SU-DHL-6 (cell line): Measurements from ENCODE around the gene CACNA1C.

Experiments used
- H2AFZ ChIP-seq: fragments of 200-600 bp; sonication (generic); 2 replicates; pipeline ENCODE4 v1.6.1; 2014; ENCODE audit warnings: low read depth, mild to moderate bottlenecking, moderate library complexity, mixed read lengths, antibody characterized with exemption, low read length; ENCODE audit not compliant: severe bottlenecking
- H3F3A ChIP-seq: fragments of 200-600 bp; shearing (Covaris generic); 2 replicates; pipeline ENCODE4 v1.6.0; 2016; ENCODE audit warnings: antibody characterized with exemption, mild to moderate bottlenecking; ENCODE audit not compliant: insufficient read depth
- H3K27ac ChIP-seq: fragments of 200-600 bp; sonication (generic); 2 replicates; pipeline ENCODE4 v1.5.1; 2016; ENCODE audit warnings: low read depth, mild to moderate bottlenecking, low read length, moderate library complexity, mixed read lengths
- H3K27me3 ChIP-seq: fragments of 200-600 bp; sonication (generic), shearing (Covaris generic); 2 replicates; pipeline ENCODE4 v1.6.0; 2014; ENCODE audit warnings: mild to moderate bottlenecking, low read length
- H3K36me3 ChIP-seq: fragments of 200-600 bp; sonication (generic); 2 replicates; pipeline ENCODE4 v1.6.1; 2014; ENCODE audit warnings: mild to moderate bottlenecking, low read length, mixed read lengths
- H3K4me2 ChIP-seq: fragments of 300-600, 200-600 bp; shearing (Covaris generic), sonication (generic); 2 replicates; pipeline ENCODE4 v1.6.0; 2014; ENCODE audit warnings: low read length, low read depth, mild to moderate bottlenecking; ENCODE audit not compliant: poor library complexity, severe bottlenecking
- H3K4me3 ChIP-seq: fragments of 200-600 bp; sonication (generic); 2 replicates; pipeline ENCODE4 v1.5.1; 2014; ENCODE audit warnings: antibody characterized with exemption, low read length, mild to moderate bottlenecking, mixed read lengths; ENCODE audit not compliant: insufficient read depth, poor library complexity, severe bottlenecking
- H3K79me2 ChIP-seq: fragments of 200-600 bp; sonication (generic); 2 replicates; pipeline ENCODE4 v1.6.1; 2014; ENCODE audit warnings: mild to moderate bottlenecking, low read length, moderate library complexity; ENCODE audit not compliant: insufficient read depth
- H3K9ac ChIP-seq: fragments of 200-600 bp; sonication (generic); 2 replicates; pipeline ENCODE4 v1.7.0; 2014; ENCODE audit warnings: mild to moderate bottlenecking, low read length
- H3K9me2 ChIP-seq: fragments of 200-600 bp; sonication (generic); replicated peaks from 2 replicates; pipeline ENCODE4 v1.6.1; 2014; ENCODE audit warnings: low read length; ENCODE audit not compliant: insufficient read depth
- H3K9me3 ChIP-seq: fragments of 200-600 bp; sonication (generic); 2 replicates; pipeline ENCODE4 v1.6.1; 2014; ENCODE audit warnings: low read length, mixed read lengths; ENCODE audit not compliant: insufficient read depth
- H4K20me1 ChIP-seq: fragments of 200-600 bp; sonication (generic); 2 replicates; pipeline ENCODE4 v1.6.1; 2014; ENCODE audit warnings: low read depth, mild to moderate bottlenecking, antibody characterized with exemption, low read length, moderate library complexity, mixed read lengths
- CTCF ChIP-seq: fragments of 200-600 bp; sonication (generic); IDR thresholded peaks from one replicate; pipeline ENCODE4 v1.5.1; 2017; ENCODE audit warnings: antibody characterized with exemption, mild to moderate bottlenecking, low read length, moderate library complexity; ENCODE audit not compliant: insufficient read depth, poor library complexity, severe bottlenecking
- EZH2phosphoT487 ChIP-seq: fragments of 200-600 bp; sonication (generic), shearing (Covaris generic); conservative IDR thresholded peaks from 2 replicates; pipeline ENCODE4 v1.6.1; 2018; ENCODE audit warnings: mild to moderate bottlenecking, antibody characterized with exemption, low read length, moderate library complexity, mixed read lengths

The CACNA1C gene

GRCh38 chr12:2606186-2606910 lies 553.6 kb downstream of the CACNA1C start:
- no peaks in the 10 kb centered on the region for H3K27me3 ChIP-seq
- H3K27ac ChIP-seq = no peak overlapping the region
- H3K4me2 ChIP-seq = no peak overlapping the region
- no peaks in the 10 kb centered on the region for H3F3A ChIP-seq
- H3K9me2 ChIP-seq = no peaks in the 10 kb centered on the region
- H2AFZ ChIP-seq = no peak overlapping the region
- H3K36me3 ChIP-seq = no peaks in the 10 kb centered on the region
- no peaks in the 10 kb centered on the region for H4K20me1 ChIP-seq
- no peaks in the 10 kb centered on the region for H3K79me2 ChIP-seq
- no peak for TF ChIP-seq CTCF
- no peak for TF ChIP-seq EZH2phosphoT487
- H3K9ac ChIP-seq = no peak overlapping the region
- H3K4me3 ChIP-seq = no peak overlapping the region
- H3K9me3 ChIP-seq = no peaks in the 10 kb centered on the region

- no peaks in the 10 kb centered on the region for H4K20me1 ChIP-seq
- TF ChIP-seq EZH2phosphoT487 (no peak), CTCF (no peak)
- no peak overlapping the region for H3K27ac ChIP-seq
- H3K79me2 ChIP-seq = no peaks in the 10 kb centered on the region
- H3K9me2 ChIP-seq = no peaks in the 10 kb centered on the region
- no peaks in the 10 kb centered on the region for H3K9me3 ChIP-seq
- H3K27me3 ChIP-seq = no peaks in the 10 kb centered on the region
- no peaks in the 10 kb centered on the region for H3K36me3 ChIP-seq
- no peaks in the 10 kb centered on the region for H3F3A ChIP-seq
- H3K4me3 ChIP-seq = no peak overlapping the region
- H2AFZ ChIP-seq = no peak overlapping the region
- no peak overlapping the region for H3K9ac ChIP-seq
- H3K4me2 ChIP-seq = no peak overlapping the region
Measured at GRCh38 chr12:2607881-2608607, 555.3 kb downstream of the CACNA1C start.

GRCh38 chr12:2608608-2608945 lies 555.8 kb downstream of the CACNA1C start:
- no peaks in the 10 kb centered on the region for H4K20me1 ChIP-seq
- no peaks in the 10 kb centered on the region for H3K9me2 ChIP-seq
- no peak overlapping the region for H3K27ac ChIP-seq
- H3K27me3 ChIP-seq = no peaks in the 10 kb centered on the region
- H3K4me2 ChIP-seq = no peak overlapping the region
- H3K4me3 ChIP-seq = no peak overlapping the region
- TF ChIP-seq CTCF (no peak), EZH2phosphoT487 (no peak)
- no peak overlapping the region for H2AFZ ChIP-seq
- H3K9me3 ChIP-seq = no peaks in the 10 kb centered on the region
- H3K36me3 ChIP-seq = no peaks in the 10 kb centered on the region
- no peaks in the 10 kb centered on the region for H3F3A ChIP-seq
- no peaks in the 10 kb centered on the region for H3K79me2 ChIP-seq
- H3K9ac ChIP-seq = no peak overlapping the region
